Measurements from ENCODE around the gene IL10RA. TPM values are rescaled to one million over a fixed set of nuclear protein-coding genes. Genes with fewer than 3 reads are reported as not detected.

IL10RA gene
- total RNA-seq, 4 donors from 2014 or later: 2.9 to 7.2 (median 4.4) TPM

DNA sequence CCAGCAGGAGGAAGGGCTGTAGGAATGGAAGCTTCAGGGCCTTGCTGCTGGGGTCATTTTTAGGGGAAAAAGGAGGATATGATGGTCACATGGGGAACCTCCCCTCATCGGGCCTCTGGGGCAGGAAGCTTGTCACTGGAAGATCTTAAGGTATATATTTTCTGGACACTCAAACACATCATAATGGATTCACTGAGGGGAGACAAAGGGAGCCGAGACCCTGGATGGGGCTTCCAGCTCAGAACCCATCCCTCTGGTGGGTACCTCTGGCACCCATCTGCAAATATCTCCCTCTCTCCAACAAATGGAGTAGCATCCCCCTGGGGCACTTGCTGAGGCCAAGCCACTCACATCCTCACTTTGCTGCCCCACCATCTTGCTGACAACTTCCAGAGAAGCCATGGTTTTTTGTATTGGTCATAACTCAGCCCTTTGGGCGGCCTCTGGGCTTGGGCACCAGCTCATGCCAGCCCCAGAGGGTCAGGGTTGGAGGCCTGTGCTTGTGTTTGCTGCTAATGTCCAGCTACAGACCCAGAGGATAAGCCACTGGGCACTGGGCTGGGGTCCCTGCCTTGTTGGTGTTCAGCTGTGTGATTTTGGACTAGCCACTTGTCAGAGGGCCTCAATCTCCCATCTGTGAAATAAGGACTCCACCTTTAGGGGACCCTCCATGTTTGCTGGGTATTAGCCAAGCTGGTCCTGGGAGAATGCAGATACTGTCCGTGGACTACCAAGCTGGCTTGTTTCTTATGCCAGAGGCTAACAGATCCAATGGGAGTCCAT lies 14.1 kb downstream of the IL10RA start:
- Histone ChIP-seq H3K4me3 (no peak overlapping the region), H3K27ac (no peak overlapping the region), H3K9me3 (no peaks in the 10 kb centered on the region), H3K27me3 (no peaks in the 10 kb centered on the region), H3K4me1 (no peaks in the 10 kb centered on the region), H3K36me3 (peaks cover 4% of the 10 kb centered on the region)
- TF ChIP-seq EP300 (IDR thresholded peaks at IDR 0.05): no peak
- TF ChIP-seq POLR2AphosphoS5 (IDR thresholded peaks at IDR 0.05): no peak
- no peak for TF ChIP-seq POLR2A (IDR thresholded peaks at IDR 0.05)
- TF ChIP-seq, protein P1, sequence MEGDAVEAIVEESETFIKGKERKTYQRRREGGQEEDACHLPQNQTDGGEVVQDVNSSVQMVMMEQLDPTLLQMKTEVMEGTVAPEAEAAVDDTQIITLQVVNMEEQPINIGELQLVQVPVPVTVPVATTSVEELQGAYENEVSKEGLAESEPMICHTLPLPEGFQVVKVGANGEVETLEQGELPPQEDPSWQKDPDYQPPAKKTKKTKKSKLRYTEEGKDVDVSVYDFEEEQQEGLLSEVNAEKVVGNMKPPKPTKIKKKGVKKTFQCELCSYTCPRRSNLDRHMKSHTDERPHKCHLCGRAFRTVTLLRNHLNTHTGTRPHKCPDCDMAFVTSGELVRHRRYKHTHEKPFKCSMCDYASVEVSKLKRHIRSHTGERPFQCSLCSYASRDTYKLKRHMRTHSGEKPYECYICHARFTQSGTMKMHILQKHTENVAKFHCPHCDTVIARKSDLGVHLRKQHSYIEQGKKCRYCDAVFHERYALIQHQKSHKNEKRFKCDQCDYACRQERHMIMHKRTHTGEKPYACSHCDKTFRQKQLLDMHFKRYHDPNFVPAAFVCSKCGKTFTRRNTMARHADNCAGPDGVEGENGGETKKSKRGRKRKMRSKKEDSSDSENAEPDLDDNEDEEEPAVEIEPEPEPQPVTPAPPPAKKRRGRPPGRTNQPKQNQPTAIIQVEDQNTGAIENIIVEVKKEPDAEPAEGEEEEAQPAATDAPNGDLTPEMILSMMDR (IDR thresholded peaks at IDR 0.05): no peak
- 90% methylated on average over 2 of the region's 4 CpGs for WGBS
- DNase-seq (ENCODE audit: low spot score in 2 of 2): peak in 1 of 2 donors; percentile 67

- no peaks in the 10 kb centered on the region for H3K4me1 ChIP-seq
- no peak for TF ChIP-seq POLR2AphosphoS5 (IDR thresholded peaks at IDR 0.05)
- TF ChIP-seq POLR2A (IDR thresholded peaks at IDR 0.05): no peak
- TF ChIP-seq, protein P1 (IDR thresholded peaks at IDR 0.05): no peak
- TF ChIP-seq EP300 (IDR thresholded peaks at IDR 0.05): no peak
- H3K27me3 ChIP-seq: no peaks in the 10 kb centered on the region
- H3K36me3 ChIP-seq: peaks cover 4% of the 10 kb centered on the region
- H3K9me3 ChIP-seq: no peaks in the 10 kb centered on the region
- peak in 1 of 2 donors; percentile 63 for DNase-seq (ENCODE audit: low spot score in 2 of 2)
- no peak overlapping the region for H3K27ac ChIP-seq
- no CpG with 5 or more reads among the region's 1 CpG for WGBS
- H3K4me3 ChIP-seq: no peak overlapping the region
These were observed 14.6 kb downstream of the IL10RA start for GRCh38 chr11:118000850-118001228.

GRCh38 chr11:118001494-118001971 lies 15.3 kb downstream of the IL10RA start:
- H3K9me3 ChIP-seq: no peaks in the 10 kb centered on the region
- DNase-seq (ENCODE audit: low spot score in 2 of 2): no peak
- no peaks in the 10 kb centered on the region for H3K4me1 ChIP-seq
- peaks cover 4% of the 10 kb centered on the region for H3K36me3 ChIP-seq
- no peak overlapping the region for H3K27ac ChIP-seq
- no peak overlapping the region for H3K4me3 ChIP-seq
- 88% methylated on average over 5 of the region's 5 CpGs for WGBS
- no peaks in the 10 kb centered on the region for H3K27me3 ChIP-seq
- no peak for TF ChIP-seq POLR2AphosphoS5 (IDR thresholded peaks at IDR 0.05)
- no peak for TF ChIP-seq POLR2A (IDR thresholded peaks at IDR 0.05)

DNA sequence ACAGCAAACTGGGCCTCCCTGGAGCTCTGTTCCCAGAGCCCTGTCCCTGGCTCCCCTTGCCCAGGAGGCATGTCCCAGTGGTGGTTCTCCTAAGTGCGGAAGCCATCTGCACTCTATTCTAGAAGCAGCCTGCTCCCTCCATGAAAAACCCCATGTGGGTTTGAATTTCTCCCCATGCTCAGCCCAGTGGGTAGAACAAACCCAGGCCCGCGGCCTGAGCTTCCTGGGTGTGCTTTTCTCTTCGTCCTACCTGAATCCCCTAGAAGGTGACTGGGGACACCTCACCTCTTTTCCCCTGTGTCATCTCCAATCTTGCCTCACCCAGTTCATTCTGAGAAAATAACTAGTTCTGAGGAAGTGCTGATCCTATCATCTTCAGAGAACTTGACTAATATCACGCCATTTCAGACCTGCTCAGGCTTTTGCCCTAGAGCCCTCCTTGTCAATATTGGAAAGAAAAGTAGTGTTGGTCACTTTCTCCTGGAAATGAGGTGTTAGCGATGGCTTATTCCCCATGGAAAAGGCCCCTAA lies 15.9 kb downstream of the IL10RA start:
- peak overlapping the region; percentile 25 for H3K27ac ChIP-seq
- no peaks in the 10 kb centered on the region for H3K27me3 ChIP-seq
- H3K9me3 ChIP-seq: no peaks in the 10 kb centered on the region
- no peak for TF ChIP-seq EP300 (IDR thresholded peaks at IDR 0.05)
- TF ChIP-seq POLR2A (IDR thresholded peaks at IDR 0.05): no peak
- TF ChIP-seq, protein P1 (IDR thresholded peaks at IDR 0.05): no peak
- TF ChIP-seq POLR2AphosphoS5 (IDR thresholded peaks at IDR 0.05): no peak
- H3K36me3 ChIP-seq: peaks cover 4% of the 10 kb centered on the region
- 89% methylated on average over 5 of the region's 6 CpGs for WGBS
- peak in 1 of 2 donors; percentile 26 for DNase-seq (ENCODE audit: low spot score in 2 of 2)
- no peak overlapping the region for H3K4me3 ChIP-seq
- H3K4me1 ChIP-seq: no peaks in the 10 kb centered on the region

DNA sequence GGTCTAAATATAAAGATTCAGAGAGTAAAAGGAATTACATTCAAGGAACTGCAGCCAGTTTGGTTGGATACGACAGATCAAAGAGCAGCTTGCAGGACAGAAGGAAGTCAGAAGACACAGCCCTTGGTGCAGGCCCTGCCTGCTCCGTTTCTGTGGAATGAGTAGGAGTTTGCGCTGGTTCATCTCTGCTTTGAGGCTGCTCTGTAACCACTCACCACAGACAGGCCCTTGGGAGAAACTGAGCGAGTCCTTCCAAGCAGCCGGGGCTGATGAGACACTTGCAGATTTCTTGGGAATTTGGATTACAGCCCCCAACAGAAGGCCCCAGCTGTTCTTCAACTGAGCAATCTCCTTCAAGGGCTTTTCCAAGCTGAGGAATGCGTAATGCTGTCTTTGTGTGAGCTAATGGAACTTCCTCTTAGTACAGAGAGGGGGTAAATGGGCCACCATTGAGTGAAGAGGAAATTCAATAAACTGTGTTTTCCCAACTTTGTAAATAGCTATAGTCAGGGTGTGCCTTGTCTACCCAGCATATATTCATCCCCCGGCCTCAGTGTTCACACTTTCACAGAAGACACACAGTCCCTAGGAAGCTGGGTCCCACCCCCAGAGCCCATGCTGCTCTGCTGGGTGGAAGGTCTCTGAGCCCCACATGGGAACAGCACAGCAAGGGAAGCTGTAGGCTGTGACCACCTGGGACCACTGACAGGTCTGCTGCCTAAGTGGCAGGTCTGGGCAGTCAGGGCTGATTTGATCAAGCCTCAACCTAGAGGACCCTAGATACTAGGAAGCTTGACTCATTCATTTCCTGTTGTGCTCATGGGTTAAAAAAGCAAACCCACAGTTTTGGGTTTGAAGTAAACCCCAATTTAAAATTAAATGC lies 16.6 kb downstream of the IL10RA start:
- 58% methylated on average over 7 of the region's 7 CpGs for WGBS
- peak in 1 of 2 donors; percentile 72 for DNase-seq (ENCODE audit: low spot score in 2 of 2)
- TF ChIP-seq EP300 (IDR thresholded peaks at IDR 0.05) (no peak), POLR2AphosphoS5 (IDR thresholded peaks at IDR 0.05) (no peak), POLR2A (IDR thresholded peaks at IDR 0.05) (no peak)
- TF ChIP-seq, protein P1 (IDR thresholded peaks at IDR 0.05): no peak

More for the DNA sequence above, 16.6 kb downstream of the IL10RA start:
- H3K4me3 ChIP-seq: no peak overlapping the region
- H3K4me1 ChIP-seq: no peaks in the 10 kb centered on the region
- peaks cover 4% of the 10 kb centered on the region for H3K36me3 ChIP-seq
- peak overlapping the region; percentile 25 for H3K27ac ChIP-seq
- H3K9me3 ChIP-seq: no peaks in the 10 kb centered on the region
- H3K27me3 ChIP-seq: no peaks in the 10 kb centered on the region
